ENCODE data around the gene ATP9A. TPM values are rescaled to one million over a fixed set of nuclear protein-coding genes. Genes with fewer than 3 reads are reported as not detected.
"Not testable (repeated sequence)": the region's sequence is repeated elsewhere in the genome, so short reads cannot be mapped to it uniquely, and the experiment has no call there.

ATP9A gene
- total RNA-seq, 1 donor from 2014 or later, result 18.2 TPM

GRCh38 chr20:51656726-51657260, 111.4 kb downstream of the ATP9A start:
- no peak overlapping the region for H2AFZ ChIP-seq (replicated peaks)
- H3K4me2 ChIP-seq, result no peak overlapping the region
- H3K4me1 ChIP-seq, result peaks cover 6% of the 10 kb centered on the region
- Mint-ChIP-seq H3K9me3 (no peaks in the 10 kb centered on the region), H3K4me1 (peaks cover 8% of the 10 kb centered on the region), H3K4me3 (no peak overlapping the region), H3K36me3 (peaks cover 5% of the 10 kb centered on the region), H3K27me3 (ENCODE audit: insufficient read depth, low read depth) (no peaks in the 10 kb centered on the region), H3K27ac (peak overlapping the region; percentile 46)
- H3F3A ChIP-seq (ENCODE audit: low read depth), result no peaks in the 10 kb centered on the region
- TF ChIP-seq CTCF (IDR thresholded peaks at IDR 0.05), result no peak
- no peak for TF ChIP-seq EZH2phosphoT487 (IDR thresholded peaks at IDR 0.05)
- no peak overlapping the region for H3K4me3 ChIP-seq
- DNase-seq (ENCODE audit: low spot score), result no peak
- H4K20me1 ChIP-seq (ENCODE audit: low read depth), result no peaks in the 10 kb centered on the region
- H3K27ac ChIP-seq, result no peak overlapping the region
- H3K9me3 ChIP-seq (ENCODE audit: low read depth), result no peaks in the 10 kb centered on the region
- H3K9ac ChIP-seq, result no peak overlapping the region
- no peaks in the 10 kb centered on the region for H3K36me3 ChIP-seq
- no peaks in the 10 kb centered on the region for H3K79me2 ChIP-seq (ENCODE audit: low read depth)
- H3K27me3 ChIP-seq, result no peaks in the 10 kb centered on the region

GRCh38 chr20:51656089-51656488, 112.1 kb downstream of the ATP9A start:
- H3K79me2 ChIP-seq (ENCODE audit: low read depth); H3K4me3 ChIP-seq; H3K4me1 ChIP-seq; H2AFZ ChIP-seq (replicated peaks); H3K4me1 Mint-ChIP-seq; H3K4me2 ChIP-seq; H3K36me3 Mint-ChIP-seq; H3K27ac ChIP-seq; H3K9ac ChIP-seq; H3K9me3 ChIP-seq (ENCODE audit: low read depth); H4K20me1 ChIP-seq (ENCODE audit: low read depth); H3K27ac Mint-ChIP-seq; H3K4me3 Mint-ChIP-seq; H3F3A ChIP-seq (ENCODE audit: low read depth); DNase-seq (ENCODE audit: low spot score); H3K27me3 Mint-ChIP-seq (ENCODE audit: insufficient read depth, low read depth); H3K9me3 Mint-ChIP-seq; H3K36me3 ChIP-seq; H3K27me3 ChIP-seq: not testable (repeated sequence)

- H3K4me3 Mint-ChIP-seq, result no peak overlapping the region
- H3K79me2 ChIP-seq (ENCODE audit: low read depth), result no peaks in the 10 kb centered on the region
- H3K27ac ChIP-seq, result no peak overlapping the region
- H3K9me3 Mint-ChIP-seq, result no peaks in the 10 kb centered on the region
- H3F3A ChIP-seq (ENCODE audit: low read depth), result no peaks in the 10 kb centered on the region
- no peaks in the 10 kb centered on the region for H3K27me3 Mint-ChIP-seq (ENCODE audit: insufficient read depth, low read depth)
- no peaks in the 10 kb centered on the region for H4K20me1 ChIP-seq (ENCODE audit: low read depth)
- no peak overlapping the region for H2AFZ ChIP-seq (replicated peaks)
- no peaks in the 10 kb centered on the region for H3K27me3 ChIP-seq
- no peak for DNase-seq (ENCODE audit: low spot score)
- no peaks in the 10 kb centered on the region for H3K4me1 ChIP-seq
- H3K4me2 ChIP-seq, result no peak overlapping the region
- H3K4me1 Mint-ChIP-seq, result peaks cover 4% of the 10 kb centered on the region
- H3K36me3 Mint-ChIP-seq, result peaks cover 5% of the 10 kb centered on the region
- H3K4me3 ChIP-seq, result no peak overlapping the region
- no peak overlapping the region for H3K27ac Mint-ChIP-seq
- no peak overlapping the region for H3K9ac ChIP-seq
- TF ChIP-seq EZH2phosphoT487 (IDR thresholded peaks at IDR 0.05) (no peak), CTCF (IDR thresholded peaks at IDR 0.05) (no peak), EZH2 (IDR thresholded peaks at IDR 0.05) (no peak)
- no peaks in the 10 kb centered on the region for H3K9me3 ChIP-seq (ENCODE audit: low read depth)
- H3K36me3 ChIP-seq, result no peaks in the 10 kb centered on the region
Observed at GRCh38 chr20:51654495-51654894, 113.7 kb downstream of the ATP9A start.

- peaks cover 4% of the 10 kb centered on the region for H3K4me1 Mint-ChIP-seq
- H3K27me3 ChIP-seq, result no peaks in the 10 kb centered on the region
- no peaks in the 10 kb centered on the region for H3K36me3 ChIP-seq
- H3K36me3 Mint-ChIP-seq, result peaks cover 5% of the 10 kb centered on the region
- H3K9me3 ChIP-seq (ENCODE audit: low read depth), result no peaks in the 10 kb centered on the region
- no peaks in the 10 kb centered on the region for H3K27me3 Mint-ChIP-seq (ENCODE audit: insufficient read depth, low read depth)
- no peaks in the 10 kb centered on the region for H3K9me3 Mint-ChIP-seq
- H2AFZ ChIP-seq (replicated peaks), result no peak overlapping the region
- TF ChIP-seq CTCF (IDR thresholded peaks at IDR 0.05) (no peak), EZH2phosphoT487 (IDR thresholded peaks at IDR 0.05) (no peak), EZH2 (IDR thresholded peaks at IDR 0.05) (no peak)
- DNase-seq (ENCODE audit: low spot score), result no peak
- H3K4me3 ChIP-seq, result no peak overlapping the region
- H3K79me2 ChIP-seq (ENCODE audit: low read depth), result no peaks in the 10 kb centered on the region
- no peaks in the 10 kb centered on the region for H3K4me1 ChIP-seq
- H3K4me2 ChIP-seq, result no peak overlapping the region
- no peak overlapping the region for H3K27ac Mint-ChIP-seq
- no peaks in the 10 kb centered on the region for H3F3A ChIP-seq (ENCODE audit: low read depth)
- no peak overlapping the region for H3K27ac ChIP-seq
- H3K9ac ChIP-seq, result no peak overlapping the region
- H4K20me1 ChIP-seq (ENCODE audit: low read depth), result no peaks in the 10 kb centered on the region
- no peak overlapping the region for H3K4me3 Mint-ChIP-seq
Observed at GRCh38 chr20:51654060-51654459, 114.1 kb downstream of the ATP9A start.

All from neural progenitor cell (in vitro differentiated cells).